GM19324 (cell line): ENCODE results near the gene FAM81A.

Experiments used
- ATAC-seq: cut with Tn5 transposase; IDR thresholded peaks from one replicate; pipeline ENCODE4 v1.9.1; 2021; ENCODE audit warnings: mild to moderate bottlenecking, moderate library complexity; ENCODE audit not compliant: unreplicated experiment, low FRiP score

Gene FAM81A

GRCh38 chr15:59536553-59536952, 98.6 kb downstream of the FAM81A start:
- ATAC-seq = no peak

- no peak for ATAC-seq
Observed at GRCh38 chr15:59537403-59537802, 99.4 kb downstream of the FAM81A start.

- ATAC-seq = no peak
Observed at GRCh38 chr15:59538494-59538893, 100.5 kb downstream of the FAM81A start.

GRCh38 chr15:59539799-59540198, 101.8 kb downstream of the FAM81A start:
- no peak for ATAC-seq

GRCh38 chr15:59540654-59541053, 102.7 kb downstream of the FAM81A start:
- no peak for ATAC-seq

GRCh38 chr15:59541750-59542149, 103.8 kb downstream of the FAM81A start:
- ATAC-seq = no peak

GRCh38 chr15:59543721-59544547, 105.9 kb downstream of the FAM81A start:
- ATAC-seq = no peak

- no peak for ATAC-seq
Observed at GRCh38 chr15:59545573-59545972, 107.6 kb downstream of the FAM81A start.

- no peak for ATAC-seq
Observed at GRCh38 chr15:59548501-59549226, 110.7 kb downstream of the FAM81A start.

GRCh38 chr15:59549301-59550185, 111.6 kb downstream of the FAM81A start:
- no peak for ATAC-seq

GRCh38 chr15:59550530-59550929, 112.5 kb downstream of the FAM81A start:
- no peak for ATAC-seq

GRCh38 chr15:59550956-59551355, 113.0 kb downstream of the FAM81A start:
- no peak for ATAC-seq

GRCh38 chr15:59553879-59554735, 116.1 kb downstream of the FAM81A start:
- ATAC-seq = no peak

GRCh38 chr15:59555696-59556095, 117.7 kb downstream of the FAM81A start:
- ATAC-seq = no peak

GRCh38 chr15:59556380-59556779, 118.4 kb downstream of the FAM81A start:
- no peak for ATAC-seq

- no peak for ATAC-seq
Observed at GRCh38 chr15:59557581-59557980, 119.6 kb downstream of the FAM81A start.

- ATAC-seq = no peak
Observed at GRCh38 chr15:59558851-59559250, 120.9 kb downstream of the FAM81A start.

- ATAC-seq = no peak
Observed at GRCh38 chr15:59561547-59561946, 123.6 kb downstream of the FAM81A start.

GRCh38 chr15:59562448-59563186, 124.6 kb downstream of the FAM81A start:
- ATAC-seq = no peak
